ENCODE measurements around the gene USPL1.

DNA sequence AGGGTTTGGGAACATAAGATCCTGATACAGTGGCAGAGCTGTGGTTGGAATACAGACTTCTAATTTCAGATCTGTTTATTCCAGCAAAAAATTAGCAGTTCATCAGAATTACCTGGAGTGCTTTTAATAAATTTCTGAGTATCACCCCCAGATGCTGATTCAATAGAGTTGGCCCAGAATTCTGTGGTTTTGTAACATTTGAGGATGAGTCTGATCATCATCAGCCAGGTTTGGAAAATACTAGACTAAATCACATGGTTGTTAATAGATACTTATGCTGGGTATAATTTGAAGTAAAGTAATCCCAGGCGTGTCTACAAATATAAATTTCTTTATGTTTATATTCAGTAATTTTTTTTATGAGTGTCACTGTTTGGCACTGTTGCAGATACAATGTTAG is 4.8 kb downstream of the USPL1 start:
- TF ChIP-seq EP300 (conservative IDR thresholded peaks at IDR 0.05; ENCODE audit: poor library complexity, severe bottlenecking) = no peak
- TF ChIP-seq EZH2 (IDR thresholded peaks at IDR 0.05; ENCODE audit: borderline replicate concordance, insufficient read depth, low read length, poor library complexity, severe bottlenecking) = no peak
- TF ChIP-seq, protein P1, sequence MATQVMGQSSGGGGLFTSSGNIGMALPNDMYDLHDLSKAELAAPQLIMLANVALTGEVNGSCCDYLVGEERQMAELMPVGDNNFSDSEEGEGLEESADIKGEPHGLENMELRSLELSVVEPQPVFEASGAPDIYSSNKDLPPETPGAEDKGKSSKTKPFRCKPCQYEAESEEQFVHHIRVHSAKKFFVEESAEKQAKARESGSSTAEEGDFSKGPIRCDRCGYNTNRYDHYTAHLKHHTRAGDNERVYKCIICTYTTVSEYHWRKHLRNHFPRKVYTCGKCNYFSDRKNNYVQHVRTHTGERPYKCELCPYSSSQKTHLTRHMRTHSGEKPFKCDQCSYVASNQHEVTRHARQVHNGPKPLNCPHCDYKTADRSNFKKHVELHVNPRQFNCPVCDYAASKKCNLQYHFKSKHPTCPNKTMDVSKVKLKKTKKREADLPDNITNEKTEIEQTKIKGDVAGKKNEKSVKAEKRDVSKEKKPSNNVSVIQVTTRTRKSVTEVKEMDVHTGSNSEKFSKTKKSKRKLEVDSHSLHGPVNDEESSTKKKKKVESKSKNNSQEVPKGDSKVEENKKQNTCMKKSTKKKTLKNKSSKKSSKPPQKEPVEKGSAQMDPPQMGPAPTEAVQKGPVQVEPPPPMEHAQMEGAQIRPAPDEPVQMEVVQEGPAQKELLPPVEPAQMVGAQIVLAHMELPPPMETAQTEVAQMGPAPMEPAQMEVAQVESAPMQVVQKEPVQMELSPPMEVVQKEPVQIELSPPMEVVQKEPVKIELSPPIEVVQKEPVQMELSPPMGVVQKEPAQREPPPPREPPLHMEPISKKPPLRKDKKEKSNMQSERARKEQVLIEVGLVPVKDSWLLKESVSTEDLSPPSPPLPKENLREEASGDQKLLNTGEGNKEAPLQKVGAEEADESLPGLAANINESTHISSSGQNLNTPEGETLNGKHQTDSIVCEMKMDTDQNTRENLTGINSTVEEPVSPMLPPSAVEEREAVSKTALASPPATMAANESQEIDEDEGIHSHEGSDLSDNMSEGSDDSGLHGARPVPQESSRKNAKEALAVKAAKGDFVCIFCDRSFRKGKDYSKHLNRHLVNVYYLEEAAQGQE (IDR thresholded peaks at IDR 0.05; ENCODE audit: borderline replicate concordance) = no peak
- TF ChIP-seq, protein P2, sequence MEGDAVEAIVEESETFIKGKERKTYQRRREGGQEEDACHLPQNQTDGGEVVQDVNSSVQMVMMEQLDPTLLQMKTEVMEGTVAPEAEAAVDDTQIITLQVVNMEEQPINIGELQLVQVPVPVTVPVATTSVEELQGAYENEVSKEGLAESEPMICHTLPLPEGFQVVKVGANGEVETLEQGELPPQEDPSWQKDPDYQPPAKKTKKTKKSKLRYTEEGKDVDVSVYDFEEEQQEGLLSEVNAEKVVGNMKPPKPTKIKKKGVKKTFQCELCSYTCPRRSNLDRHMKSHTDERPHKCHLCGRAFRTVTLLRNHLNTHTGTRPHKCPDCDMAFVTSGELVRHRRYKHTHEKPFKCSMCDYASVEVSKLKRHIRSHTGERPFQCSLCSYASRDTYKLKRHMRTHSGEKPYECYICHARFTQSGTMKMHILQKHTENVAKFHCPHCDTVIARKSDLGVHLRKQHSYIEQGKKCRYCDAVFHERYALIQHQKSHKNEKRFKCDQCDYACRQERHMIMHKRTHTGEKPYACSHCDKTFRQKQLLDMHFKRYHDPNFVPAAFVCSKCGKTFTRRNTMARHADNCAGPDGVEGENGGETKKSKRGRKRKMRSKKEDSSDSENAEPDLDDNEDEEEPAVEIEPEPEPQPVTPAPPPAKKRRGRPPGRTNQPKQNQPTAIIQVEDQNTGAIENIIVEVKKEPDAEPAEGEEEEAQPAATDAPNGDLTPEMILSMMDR (IDR thresholded peaks at IDR 0.05; ENCODE audit: poor library complexity, severe bottlenecking) = no peak
- no peak for TF ChIP-seq POLR2AphosphoS5 (IDR thresholded peaks at IDR 0.05)

Data from neural cell (in vitro differentiated cells).